Measurements from ENCODE around the gene SIRT2. TPM values are rescaled to one million over a fixed set of nuclear protein-coding genes. Genes with fewer than 3 reads are reported as not detected.

SIRT2 gene
- total RNA-seq (2022; extraction: Qiagen RNA extraction), result 35.3 to 41.1 TPM (median 37.5 TPM) in 5 replicates

DNA sequence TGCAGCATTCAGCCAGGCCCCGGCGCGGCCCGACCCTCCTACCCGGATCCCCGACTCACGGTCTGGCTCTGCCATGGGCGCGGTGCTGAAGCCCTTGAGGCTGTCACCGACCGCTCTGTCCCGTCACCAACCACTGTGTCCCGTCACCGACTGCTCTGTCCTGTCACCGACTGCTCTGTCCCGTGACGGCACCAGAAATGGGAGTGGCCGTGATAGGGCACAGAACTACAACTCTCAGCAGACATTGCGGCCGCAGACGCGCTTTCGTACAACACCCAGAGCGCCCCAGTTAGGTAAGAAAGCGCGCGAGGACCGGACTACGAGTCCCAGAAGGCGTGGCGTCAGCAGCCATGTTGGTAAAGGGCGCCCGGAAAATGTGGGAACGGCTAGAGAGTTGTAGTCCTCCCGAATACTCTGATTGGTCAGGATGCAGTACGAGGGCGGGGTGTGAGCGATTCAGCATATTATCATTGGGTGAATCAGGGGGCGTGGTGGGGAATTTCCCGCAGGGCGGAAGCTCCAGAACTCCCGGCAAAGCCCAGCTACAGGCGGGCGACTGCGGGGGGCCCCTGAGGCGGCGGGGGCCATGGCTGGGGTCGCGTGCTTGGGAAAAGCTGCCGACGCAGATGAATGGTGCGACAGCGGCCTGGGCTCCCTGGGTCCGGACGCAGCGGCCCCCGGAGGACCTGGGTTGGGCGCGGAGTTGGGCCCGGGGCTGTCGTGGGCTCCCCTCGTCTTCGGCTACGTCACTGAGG lies at the start of gene SIRT2, which contains the start of gene NFKBIB:
SIRT2 (minus strand) TSS at position 172 of the 755 bp plus-strand sequence; CDS start at position 75, 97 bp downstream.
NFKBIB (plus strand) TSS at position 523 of the 755 bp plus-strand sequence; CDS start at position 587, 64 bp downstream.

DNA sequence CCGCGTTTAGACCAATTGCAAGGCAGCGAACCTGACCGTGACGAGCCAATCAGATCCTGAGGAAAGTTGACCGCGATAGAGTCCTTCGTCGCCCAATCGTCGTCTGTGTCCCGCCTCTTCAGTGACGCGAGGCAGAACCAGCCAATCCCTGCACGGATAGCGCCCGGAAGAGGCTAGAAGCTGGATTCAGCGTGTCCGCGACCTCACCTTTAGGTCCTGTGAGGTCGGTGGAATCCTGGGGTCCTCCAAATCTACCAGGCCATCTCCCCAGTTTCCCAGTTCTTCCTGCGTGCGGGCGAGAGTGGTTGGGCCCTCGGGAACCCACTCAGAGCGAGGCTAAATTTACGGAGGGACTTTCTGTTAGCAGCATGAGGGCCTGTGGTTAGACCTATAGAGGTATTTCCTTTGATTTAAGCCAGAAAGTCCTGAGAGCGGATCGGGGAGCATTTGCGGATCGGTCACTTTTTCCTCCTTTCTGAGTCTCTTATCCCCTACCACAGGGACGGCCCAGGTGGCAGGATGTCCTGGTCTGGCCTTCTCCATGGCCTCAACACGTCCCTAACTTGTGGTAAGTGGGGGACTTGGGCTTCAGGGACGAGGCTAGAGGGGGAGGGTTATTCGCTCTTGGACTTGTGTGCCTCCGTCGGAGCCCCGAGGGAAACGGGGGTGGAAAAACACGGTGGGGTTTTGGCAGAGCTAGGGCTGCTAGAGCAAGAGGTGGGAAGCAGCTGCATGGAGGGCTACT lies 31.5 kb upstream of the SIRT2 start, which contains the start of gene MRPS12:
MRPS12 (plus strand) TSS at position 169 of the 745 bp plus-strand sequence; CDS start at position 520, 351 bp downstream.

DNA sequence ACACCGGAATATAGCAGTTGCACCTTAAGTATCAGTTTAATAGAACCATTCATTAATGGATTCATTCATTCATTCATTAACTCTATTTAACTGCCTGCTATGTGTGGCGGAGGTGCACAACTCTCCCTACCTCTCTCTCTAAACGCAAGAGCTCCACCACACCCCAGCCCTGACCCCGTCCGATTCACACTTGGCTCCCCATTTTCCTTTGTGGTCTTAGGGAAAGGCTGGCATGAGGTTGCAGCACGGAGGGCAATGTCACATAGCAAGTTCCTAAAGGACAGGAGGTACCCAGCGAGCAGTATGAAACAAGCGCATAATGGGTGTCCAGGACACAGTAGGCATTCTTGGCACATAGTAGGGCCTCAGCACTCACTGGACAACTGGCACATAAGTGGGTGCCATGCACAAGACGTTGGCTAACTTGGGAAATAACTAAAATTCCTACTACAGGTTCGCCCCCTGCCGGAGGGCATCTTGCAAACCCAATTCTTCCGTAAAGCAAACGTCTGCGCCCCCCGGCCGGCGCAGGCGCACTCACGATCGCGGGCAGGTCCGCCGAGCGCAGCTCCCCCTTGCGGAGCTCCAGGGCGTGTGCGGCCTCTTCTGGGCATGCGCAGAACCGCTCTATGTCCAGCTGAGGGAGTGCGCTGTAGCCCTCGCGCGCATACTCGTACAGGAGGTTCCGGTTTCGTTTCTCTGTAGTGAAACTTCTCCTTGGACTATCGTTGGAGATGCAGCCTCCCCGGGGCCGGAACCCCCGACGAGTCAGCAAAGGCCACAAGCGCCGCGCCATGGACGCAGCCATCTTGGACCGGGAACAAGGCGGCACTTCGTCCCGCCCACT lies 30.7 kb upstream of the SIRT2 start, which contains the start of gene SARS2:
SARS2 (minus strand) TSS at position 835 of the 847 bp plus-strand sequence; CDS start at position 808, 27 bp downstream.

DNA sequence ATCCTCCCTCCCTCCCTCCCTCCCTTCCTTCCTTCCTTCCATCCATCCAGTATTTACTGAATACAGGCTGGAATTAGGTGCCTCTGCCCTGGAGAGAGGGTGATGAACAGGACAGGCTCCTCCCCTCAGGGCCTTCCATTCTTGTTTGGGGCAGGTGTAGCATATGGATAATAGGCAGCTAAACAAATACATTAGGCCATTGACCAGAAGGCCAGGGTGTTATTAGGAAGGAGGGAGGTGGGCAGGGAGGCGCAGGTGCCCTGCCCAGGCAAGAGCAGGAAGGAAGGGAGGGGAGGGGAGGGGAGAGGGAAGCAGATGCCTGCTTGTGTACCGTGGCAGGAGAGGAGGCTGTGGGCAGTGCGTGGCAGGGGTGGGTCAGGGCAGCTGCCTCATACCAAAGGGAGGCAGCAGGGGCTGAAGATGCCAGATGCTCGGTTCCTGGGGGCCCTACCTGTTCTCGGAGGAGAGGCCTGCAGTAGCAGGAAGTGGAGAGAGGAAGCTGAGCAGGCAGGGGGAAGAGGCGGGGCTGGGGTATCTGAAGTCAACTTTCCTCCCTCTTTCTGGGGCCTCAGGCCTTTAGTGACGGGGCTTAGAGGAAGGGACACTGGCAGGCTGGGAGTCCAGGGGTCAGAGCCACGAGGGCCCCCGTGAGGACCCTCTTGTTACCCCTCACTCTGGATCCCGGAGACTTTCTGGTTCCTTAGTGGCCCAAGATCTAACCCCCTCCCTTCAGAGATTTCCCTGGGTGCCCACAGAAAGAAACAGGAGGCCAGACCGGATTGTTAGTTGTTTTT lies 21.4 kb downstream of the SIRT2 start, which contains the start of gene RINL:
RINL (minus strand) TSS at position 495 of the 794 bp plus-strand sequence. CDS start 1,533 bp downstream, outside the sequence.

DNA sequence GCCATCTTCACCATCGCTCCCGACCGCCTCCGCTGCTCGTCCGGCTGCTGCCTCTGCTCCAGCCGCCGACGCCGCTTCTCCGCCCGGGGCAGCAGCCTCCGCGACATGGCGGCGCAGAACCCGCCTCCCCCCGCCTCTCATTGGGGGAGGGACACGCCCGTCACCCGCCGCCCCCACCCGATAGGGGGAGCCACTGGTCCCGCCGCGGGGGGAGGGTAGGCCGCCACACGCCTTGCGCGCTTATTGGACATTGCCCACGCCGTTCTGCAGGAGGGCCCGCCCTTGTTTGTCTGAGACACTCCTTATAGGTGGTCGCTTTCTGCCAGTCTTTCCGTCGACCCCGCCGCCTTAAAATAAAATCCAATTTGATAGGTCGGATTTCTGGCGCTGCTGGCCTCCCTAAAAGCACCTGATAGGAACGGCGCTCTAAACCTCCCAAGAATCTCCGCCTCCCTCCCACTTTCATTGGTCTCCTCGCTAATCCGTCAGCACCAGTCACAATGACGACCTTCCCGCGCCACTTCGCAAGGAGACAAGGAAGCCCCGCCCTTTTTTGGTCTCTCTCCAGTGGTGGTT lies 49.5 kb downstream of the SIRT2 start, which contains the start of gene HNRNPL:
HNRNPL (minus strand) TSS at position 127 of the 576 bp plus-strand sequence; CDS start at position 107, 20 bp downstream.

Other genes with a start within 250 kb of the SIRT2 start
- gene CAPN12, start 155.1 kb downstream of the SIRT2 start, total RNA-seq (2022; extraction: Qiagen RNA extraction), result 4.9 to 7.4 TPM (median 6.4 TPM) in 5 replicates
- gene LGALS7, start 126.1 kb downstream of the SIRT2 start, total RNA-seq (2022; extraction: Qiagen RNA extraction), result 0.29 to 0.43 TPM (median 0.38 TPM) in 3 of 5 replicates, not detected in the others
- gene LGALS7B, start 110.4 kb downstream of the SIRT2 start, total RNA-seq (2022; extraction: Qiagen RNA extraction), result 0.23 to 0.69 TPM (median 0.54 TPM) in 4 of 5 replicates, not detected in the other
- gene LGALS4, start 86.7 kb downstream of the SIRT2 start, total RNA-seq (2022; extraction: Qiagen RNA extraction), result 0.17 to 0.68 TPM (median 0.59 TPM) in 5 replicates
- 256 to 422 TPM (median 284 TPM) in 5 replicates for gene ECH1, start 67.8 kb downstream of the SIRT2 start, total RNA-seq (2022; extraction: Qiagen RNA extraction)
- gene HNRNPL, start 49.6 kb downstream of the SIRT2 start, total RNA-seq (2022; extraction: Qiagen RNA extraction), result 329 to 371 TPM (median 352 TPM) in 5 replicates
- gene RINL, start 21.3 kb downstream of the SIRT2 start, total RNA-seq (2022; extraction: Qiagen RNA extraction), result 1.9 to 2.9 TPM (median 2.5 TPM) in 5 replicates
- gene NFKBIB, start 351 bp upstream of the SIRT2 start, total RNA-seq (2022; extraction: Qiagen RNA extraction), result 62.1 to 122 TPM (median 94.8 TPM) in 5 replicates
- 0.48 to 1.0 TPM (median 0.74 TPM) in 5 replicates for gene CCER2, start 12.6 kb upstream of the SIRT2 start, total RNA-seq (2022; extraction: Qiagen RNA extraction)
- 50.9 to 52.4 TPM (median 52.1 TPM) in 5 replicates for gene SARS2, start 31.1 kb upstream of the SIRT2 start, total RNA-seq (2022; extraction: Qiagen RNA extraction)
- gene MRPS12, start 31.3 kb upstream of the SIRT2 start, total RNA-seq (2022; extraction: Qiagen RNA extraction), result 193 to 307 TPM (median 271 TPM) in 5 replicates
- gene FBXO17, start 76.1 kb upstream of the SIRT2 start, total RNA-seq (2022; extraction: Qiagen RNA extraction), result 67.6 to 80.4 TPM (median 73.3 TPM) in 5 replicates
- 2.6 to 5.6 TPM (median 3.8 TPM) in 5 replicates for gene FBXO27, start 132.9 kb upstream of the SIRT2 start, total RNA-seq (2022; extraction: Qiagen RNA extraction)
- gene ACP7, start 184.8 kb upstream of the SIRT2 start, total RNA-seq (2022; extraction: Qiagen RNA extraction), result 0.05 to 0.25 TPM (median 0.07 TPM) in 5 replicates
- 82.4 to 113 TPM (median 102 TPM) in 5 replicates for gene PAK4, start 226.2 kb upstream of the SIRT2 start, total RNA-seq (2022; extraction: Qiagen RNA extraction)